Measurements from ENCODE around the gene GNG14.
"Not testable (repeated sequence)": the region's sequence is repeated elsewhere in the genome, so short reads cannot be mapped to it uniquely, and the experiment has no call there.

The GNG14 gene

DNA sequence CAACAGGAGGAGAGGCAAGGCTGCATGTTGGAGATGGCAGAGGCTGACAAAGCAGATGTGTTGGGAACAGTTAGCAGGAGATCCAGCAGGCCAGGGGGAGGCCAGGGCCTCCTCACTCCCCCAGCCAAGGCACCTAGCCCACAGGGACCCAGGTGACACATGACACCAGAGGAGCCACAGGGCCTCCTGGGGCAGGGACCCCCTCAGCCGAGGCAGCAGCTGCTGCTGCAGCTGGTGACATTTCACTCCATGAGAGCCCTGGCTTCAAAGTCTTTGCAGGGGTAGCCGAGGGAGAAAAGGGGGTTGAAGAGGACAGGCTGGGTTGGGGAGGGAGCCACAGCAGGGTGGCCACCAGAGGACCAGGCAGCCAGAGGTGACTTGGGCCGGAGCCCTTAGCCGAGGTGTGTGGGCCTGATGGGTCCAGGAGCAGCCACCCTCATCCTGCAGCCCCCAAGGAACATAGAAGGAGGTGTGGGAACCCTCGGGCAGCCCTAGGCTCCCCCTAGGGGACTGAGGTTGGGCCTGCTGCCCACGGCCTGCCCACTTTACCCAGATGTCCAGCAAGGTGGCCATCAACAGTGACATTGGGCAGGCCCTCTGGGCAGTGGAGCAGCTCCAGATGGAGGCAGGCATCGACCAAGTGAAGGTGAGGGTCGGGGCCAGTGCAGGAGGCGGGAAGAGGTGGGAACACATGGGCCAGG is at the start of gene GNG14:
GNG14 (plus strand) TSS at position 503 of the 701 bp plus-strand sequence; CDS start at position 554, 51 bp downstream.
- DNase-seq (ENCODE audit: low read depth in 2 of 2): no peak

DNA sequence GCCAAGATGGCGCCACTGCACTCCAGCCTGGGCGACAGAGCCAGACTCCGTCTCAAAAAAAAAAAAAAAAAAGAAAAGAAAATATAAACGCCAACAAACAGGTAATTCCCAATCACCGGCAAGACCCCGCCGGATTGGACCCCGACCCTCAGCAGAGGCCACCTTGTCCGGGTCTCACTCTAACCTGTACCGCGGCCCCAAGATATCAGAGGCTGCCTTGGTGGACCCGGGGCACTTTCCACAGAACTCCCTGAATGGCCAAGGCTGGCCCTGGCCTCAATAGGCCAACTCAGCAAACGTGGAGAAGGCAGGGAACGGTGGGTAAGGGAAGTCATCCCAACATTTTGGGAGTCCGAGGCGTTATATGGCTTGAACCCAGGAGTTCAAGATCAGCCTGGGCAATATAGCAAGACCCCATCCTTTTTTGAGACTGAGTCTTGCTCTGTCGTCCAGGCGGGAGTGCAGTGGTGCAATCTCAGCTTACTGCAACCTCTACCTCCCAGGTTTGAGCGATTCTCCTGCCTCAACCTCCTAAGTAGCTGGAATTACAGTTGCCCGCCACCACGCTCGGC is 49.1 kb upstream of the GNG14 start:
- no peak for DNase-seq (ENCODE audit: low read depth in 2 of 2)

DNA sequence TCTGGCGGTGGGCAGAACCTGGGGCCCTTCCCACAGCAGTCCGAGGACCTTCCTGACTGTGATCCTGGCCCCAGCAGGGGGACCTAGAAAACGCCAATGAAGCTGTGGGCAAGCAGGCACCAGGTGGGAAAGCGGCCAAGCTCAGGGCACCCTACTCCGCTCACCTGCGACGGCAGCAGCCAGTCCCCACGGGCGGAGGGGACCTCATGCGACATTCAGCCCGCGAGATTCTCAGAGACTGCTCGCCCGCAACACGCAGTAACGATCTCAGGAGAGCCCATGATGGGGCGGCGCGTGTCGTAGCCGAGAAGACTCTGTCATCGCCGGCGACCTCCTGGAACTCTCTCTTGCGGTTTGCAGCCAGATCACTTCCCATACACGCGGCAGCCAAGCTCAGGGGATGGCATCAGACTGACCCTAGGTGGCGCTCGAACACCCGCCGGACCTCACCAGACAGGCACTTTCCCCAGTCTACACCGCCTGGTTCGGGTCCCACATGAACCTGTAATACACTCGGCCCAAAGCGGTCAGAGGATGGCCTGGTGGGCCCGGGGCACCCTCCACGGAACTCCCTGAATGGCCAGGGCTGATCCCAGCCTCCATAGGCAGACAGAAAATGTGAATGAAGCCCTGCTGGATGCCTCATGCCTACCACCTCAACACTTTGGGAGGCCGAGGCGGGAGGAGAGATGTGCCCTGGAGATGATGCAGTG is 47.7 kb upstream of the GNG14 start:
- DNase-seq (ENCODE audit: low read depth in 2 of 2): peak; percentile 27 to 37

DNA sequence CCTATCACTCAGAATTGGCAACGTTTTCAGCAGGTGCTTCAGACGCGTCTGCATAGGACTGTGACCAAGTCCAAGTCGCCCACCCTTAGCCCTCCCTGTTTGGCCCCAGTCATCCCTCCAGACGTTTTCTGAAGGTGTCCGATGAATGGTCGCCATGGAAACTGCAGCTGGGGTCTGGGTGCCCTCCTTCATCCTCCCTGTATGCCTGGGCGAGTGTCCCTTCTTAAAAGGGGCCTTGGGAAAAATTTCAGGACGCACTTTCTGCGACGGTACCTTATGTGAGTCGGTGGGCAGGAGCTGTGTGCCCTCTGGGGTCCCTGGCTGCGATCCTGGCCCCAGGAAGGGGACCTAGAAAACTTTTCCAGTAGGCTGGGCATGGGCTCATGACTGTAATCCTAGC is 46.3 kb upstream of the GNG14 start:
- no peak for DNase-seq (ENCODE audit: low read depth in 2 of 2)

DNA sequence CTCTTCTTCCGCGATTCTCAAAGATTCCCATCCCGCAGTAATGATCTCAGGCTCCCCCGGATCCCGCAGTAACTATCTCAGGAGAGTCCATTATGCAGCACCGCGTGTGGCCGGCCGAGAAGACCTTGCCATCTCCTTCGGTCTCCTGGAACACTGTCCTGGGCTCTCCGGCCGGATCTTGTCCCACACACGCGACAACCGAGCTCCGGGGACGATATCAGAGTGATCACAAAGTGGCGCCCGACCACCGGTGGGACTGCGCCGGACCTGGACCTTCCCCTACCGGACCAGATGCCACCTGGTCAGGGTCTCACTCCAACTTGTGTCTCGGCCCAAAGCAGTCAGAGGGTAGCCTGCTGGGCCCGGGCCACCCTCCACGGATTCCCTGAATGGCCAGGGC is 45.3 kb upstream of the GNG14 start:
- no peak for DNase-seq (ENCODE audit: low read depth in 2 of 2)

DNA sequence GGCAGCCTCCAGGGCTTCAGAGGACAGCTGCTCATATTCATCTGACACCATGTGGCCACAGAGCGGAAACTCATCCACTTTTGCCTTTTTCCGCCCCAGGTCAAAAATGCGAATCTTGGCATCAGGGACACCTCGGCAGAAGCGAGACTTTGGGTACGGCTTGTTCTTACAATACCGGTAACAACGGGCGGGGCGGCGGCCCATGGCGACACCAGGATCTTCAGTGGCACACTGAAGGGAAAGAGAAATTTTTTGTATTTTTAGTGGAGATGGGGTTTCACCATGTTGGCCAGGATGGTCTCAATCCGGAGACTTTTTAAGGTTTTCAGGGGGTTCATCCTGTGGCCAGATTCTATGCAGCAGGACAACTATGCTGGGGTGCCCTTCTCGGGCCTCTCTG is 44.1 kb upstream of the GNG14 start:
- not testable (repeated sequence) for DNase-seq (ENCODE audit: low read depth in 2 of 2)

DNA sequence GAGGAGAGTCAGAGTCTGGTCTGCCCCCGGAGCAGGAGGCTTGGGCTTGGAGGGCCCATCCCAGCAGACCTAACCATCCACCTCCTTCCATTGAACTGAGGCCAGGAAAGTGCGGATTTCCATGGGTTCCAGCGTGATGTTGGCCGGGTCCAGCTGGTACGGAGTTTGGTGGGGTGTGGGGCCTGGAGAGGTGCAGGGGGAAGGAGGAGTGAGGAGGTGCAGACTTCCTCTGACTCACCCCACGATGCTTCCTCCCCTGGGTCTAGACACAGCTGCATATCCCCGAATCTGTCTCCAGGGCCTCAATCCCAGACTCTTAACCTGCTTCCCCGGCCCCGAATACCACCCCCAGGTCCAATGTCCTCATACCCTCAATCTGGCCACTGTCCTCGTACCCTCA is 41.2 kb upstream of the GNG14 start:
- DNase-seq (ENCODE audit: low read depth in 2 of 2): no peak

DNA sequence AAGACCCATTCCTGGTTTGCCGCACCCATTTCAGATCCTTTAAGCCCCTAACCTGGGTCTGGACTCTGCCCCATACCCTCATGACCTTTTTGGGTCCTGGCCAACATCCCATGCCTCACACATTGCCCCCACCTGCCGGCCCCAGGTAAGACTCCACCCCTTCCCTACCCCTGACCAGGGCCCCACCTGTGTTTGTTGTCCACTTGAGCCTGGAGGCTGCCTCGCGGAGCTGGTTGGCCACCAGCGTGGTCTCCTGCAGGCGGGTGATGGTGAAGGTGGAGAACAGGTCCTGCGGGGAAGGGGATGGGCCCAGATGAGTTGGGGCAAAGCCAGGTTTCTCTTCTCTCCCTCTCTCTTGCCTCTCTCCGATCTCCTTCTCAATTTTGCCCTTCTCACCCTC is 40.8 kb upstream of the GNG14 start:
- no peak for DNase-seq (ENCODE audit: low read depth in 2 of 2)

DNA sequence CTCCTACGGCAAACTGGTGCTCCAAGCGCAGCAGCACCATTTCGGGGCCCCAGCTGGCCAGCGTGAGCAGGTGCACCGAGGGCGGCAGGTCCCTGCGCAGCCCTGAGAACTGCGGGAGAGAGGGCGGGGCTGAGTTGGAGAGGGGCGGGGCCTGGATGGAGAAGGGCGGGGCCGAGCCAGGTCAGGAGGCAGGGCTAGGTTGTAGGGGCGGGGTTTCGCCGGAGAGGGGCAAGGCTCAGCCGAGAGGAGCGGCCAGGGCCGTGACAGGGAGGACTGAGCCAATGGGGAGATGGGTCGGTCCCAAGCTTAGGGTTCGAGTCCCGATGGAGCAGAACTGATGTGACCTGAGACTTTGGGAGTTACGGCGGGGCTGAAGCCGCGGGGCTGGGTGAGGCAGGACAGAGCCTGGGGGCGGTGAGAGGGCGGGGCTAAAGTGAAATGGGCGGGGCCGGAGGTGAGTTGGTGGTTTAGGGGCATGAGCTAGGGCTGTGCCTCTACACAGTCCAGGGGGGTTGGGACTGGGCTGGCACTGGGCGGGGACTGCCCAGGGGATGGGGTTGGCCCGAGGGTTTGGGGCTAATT is 40.2 kb upstream of the GNG14 start:
- no peak for DNase-seq (ENCODE audit: low read depth in 2 of 2)

DNA sequence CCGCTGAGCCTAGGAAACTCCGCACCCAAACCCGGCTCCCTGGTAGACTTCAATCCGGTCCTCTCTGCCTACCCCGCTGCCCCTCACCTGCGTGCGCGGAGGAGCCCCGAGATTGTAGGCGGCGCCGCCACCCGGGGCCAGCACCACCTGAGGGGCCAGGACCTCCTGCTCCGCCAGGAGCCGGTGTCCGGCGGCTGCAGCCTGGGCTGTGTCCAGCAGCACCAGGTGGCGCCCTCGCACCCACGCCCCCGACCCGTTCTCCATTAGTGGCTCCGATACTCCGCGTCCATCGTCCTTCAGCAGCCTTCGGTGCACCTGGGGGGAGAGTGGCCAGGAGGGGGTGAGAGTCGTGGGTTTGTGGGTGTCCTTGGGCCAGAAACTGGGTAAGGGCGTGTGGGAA is 39.7 kb upstream of the GNG14 start:
- no peak for DNase-seq (ENCODE audit: low read depth in 2 of 2)

DNA sequence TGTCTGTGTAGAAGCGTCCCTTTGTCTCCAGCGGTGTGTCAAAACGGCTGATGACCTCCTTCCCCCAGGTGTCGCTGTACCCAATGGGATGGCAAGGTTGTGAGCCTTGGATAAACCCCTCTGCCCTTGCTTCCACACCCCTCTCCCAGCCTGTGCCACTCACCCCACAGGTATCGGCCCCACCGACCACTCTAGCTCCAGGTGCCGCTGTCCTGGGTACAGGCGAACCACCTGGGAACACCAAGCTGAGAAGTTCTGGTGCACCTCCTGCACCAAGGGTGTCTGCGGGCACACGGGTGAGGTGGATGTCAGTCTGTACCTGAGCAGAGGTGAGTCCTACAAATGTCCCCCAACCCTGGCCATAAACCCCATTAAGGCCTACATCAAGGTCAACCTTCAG is 37.9 kb upstream of the GNG14 start:
- no peak for DNase-seq (ENCODE audit: low read depth in 2 of 2)

DNA sequence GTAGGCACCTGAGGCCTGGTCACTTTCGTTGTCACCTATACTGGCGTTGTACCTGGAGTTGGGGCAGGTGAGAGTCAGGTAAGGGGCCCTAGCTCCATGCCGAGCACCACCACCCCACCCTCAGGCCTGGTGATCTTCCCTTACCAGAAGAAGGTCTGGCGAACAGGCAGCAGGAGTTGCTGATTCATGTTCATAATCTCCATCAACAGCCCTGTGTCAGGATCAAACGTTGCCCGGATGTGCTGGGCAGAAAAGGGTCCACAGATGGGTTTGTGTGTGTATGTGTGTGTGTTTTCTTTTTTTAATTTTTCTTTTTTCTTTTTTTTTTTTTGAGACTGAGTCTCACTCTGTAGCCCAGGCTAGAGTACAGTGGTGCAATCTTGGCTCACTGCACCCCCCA is 35.6 kb upstream of the GNG14 start:
- no peak for DNase-seq (ENCODE audit: low read depth in 2 of 2)

DNA sequence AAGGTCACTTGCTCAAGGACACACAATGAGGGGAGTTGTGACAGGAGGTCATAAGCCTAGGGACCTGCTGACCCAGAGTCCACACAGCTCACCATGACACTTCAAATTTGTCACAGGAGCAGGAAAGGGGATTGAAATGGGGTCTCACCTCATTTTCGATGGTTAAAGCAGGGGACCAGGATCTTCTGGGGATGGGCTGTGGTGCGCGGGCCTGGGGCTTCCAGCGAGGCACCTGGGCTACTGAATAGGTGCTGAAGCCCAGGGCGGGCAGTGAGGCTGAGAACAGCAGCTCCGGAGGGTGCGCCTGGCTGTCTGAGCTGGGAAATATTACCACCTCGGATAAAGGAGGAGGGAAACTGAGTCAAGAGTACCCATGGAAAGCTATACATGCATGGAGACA is 32.3 kb upstream of the GNG14 start:
- no peak for DNase-seq (ENCODE audit: low read depth in 2 of 2)

DNA sequence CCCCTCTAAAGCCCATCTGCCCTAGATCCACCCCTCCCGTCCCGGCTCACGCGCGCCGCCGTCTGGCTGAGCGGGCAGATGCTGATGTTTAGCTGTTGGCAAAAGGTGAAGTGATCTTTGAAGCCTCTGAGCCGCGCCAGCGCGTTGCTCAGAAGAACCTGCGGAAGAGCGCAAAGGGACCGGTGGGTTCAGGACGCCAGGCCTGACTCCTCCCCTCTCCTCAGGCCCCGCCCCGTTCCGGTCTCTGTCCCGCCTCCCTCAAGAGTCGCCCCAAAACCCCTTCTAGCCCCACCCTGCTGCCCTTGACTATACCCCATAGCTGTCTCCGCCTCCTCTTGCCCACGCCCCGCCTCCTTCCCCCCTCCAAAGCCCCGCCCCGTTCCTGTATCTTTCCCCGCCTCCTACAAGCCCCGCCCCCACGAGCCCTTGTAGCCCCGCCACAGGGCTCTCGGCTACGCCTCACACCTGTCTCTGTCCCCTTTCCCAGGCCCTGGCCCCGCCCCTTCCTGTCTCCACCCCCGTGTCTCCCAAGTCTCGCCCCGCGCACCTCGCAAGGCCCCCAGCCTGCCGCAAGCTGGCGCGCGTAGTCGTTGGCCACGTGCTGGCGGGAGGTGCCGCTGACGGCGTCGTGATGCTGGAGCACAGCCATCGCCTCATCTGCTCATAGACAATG is 30.8 kb upstream of the GNG14 start:
- DNase-seq (ENCODE audit: low read depth in 2 of 2): no peak

DNA sequence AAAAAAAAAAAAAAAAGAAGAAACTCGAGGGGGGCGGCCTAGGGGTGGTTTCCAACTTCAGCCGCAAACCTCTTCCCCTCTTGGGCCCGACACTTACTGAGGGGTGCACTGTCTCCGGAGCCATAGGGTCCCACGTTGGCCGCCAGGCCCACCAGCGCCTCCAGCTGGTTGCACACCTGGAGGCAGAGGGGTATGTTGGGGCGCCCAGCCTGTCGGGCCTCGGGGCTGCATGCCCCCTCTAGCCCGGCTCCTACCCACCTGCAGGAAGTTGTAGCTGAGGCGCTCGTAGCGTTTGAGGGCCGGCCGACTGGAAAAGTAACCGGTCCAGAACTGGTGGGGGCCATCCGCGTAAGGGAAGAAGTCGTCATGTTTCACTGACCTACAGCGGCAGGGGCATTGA is 29.8 kb upstream of the GNG14 start:
- DNase-seq (ENCODE audit: low read depth in 2 of 2): no peak

DNA sequence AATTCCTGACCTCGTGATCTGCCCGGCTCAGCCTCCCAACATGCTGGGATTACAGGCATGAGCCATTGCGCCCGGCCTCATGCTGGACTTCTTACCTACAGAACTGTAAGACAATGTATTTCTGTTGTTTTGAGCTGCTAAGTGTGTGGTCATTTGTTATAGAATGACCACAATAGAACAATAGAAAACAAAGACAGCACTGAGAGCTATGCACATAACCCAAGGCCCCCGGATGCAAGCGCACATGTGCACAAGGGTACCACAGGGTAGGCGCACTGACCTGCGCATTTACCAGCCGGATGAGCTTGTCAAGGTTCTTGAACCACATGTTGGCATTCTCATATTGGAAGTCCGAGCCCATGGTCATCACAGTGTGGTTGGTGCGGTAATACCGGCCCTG is 26.8 kb upstream of the GNG14 start:
- DNase-seq (ENCODE audit: low read depth in 2 of 2): no peak

DNA sequence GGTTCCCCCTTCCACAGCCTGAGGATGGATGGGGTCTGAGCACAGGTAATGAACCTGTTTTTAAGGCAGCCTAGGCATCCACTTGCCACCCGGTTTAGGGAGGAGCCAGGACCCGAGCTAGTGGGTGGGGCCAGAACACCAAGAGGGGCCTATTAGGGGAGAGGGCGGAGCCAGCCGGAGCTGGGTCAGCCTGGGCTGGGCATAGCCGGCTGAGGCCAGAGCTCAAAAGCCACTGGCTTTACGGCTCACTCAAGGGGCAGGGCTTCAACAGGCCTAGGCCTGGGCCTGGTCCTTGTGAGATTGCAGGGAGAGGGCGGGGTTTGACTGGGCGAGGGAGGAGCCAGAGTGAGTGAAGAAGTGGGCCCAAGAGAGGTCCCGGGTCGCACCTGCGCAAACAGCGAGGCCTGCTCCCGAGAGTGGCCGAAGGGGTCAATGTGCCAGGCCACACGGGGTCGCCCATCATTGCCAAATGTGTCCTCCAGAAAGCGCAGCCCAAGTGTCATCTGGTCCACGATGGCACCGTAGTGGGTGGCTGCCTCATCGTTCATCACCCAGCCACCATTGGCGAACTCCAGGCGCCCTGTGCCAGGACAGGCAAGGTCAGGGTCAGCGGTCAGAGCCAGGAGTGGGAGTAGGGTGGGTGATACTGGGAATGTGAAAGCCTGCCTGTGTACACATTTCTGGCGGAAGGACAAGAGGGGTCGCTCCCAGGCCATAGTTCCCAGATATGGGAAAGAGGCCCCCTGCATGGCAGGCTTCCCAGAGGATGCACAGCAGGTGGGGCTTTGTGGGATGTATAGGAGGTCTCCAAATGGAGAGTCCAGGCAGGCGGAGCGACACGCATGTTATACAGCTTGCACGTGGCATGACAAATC is 23.2 kb upstream of the GNG14 start:
- DNase-seq (ENCODE audit: low read depth in 2 of 2): no peak

DNA sequence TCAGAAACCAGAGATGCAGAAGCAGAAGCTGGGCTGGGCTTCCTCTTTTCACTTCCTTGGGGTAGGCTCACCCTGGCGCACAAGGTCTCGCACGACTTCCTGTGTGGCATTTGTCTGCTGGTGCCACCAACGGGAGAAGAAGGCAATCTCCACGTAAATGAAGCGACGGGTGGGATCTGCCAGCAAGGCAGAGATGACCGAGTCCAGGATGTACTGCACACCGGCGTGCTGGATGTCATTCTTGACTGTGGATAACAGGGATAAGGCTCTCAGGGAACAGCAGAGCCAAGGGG is 22.6 kb upstream of the GNG14 start:
- no peak for DNase-seq (ENCODE audit: low read depth in 2 of 2)

DNA sequence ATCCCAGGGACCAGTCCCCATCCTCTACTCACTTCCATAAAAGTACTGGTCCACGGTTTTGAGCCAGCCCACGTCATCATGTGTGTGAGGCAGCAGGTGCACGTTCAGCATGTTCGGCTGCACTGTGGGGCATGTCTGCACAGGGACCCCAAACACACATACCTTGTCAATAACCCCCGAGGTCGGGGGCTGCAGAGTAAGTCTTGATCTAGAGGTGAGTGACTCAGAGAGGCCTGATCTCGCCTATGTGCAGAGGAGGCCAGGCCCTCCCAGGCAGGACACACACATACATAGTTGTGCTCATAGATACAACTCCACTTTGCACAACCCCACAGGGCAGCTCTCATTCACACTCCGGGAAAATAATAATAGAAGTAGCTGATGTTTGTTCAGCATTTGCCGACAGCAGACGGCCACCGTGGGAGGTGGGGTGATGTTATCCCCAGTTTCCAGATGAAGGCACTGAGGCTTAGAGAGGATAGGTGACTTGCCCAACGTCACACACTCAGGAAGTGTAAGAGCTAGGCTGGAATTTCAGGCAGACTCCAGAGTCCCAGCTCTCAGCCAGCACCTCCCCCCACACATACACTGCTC is 22.0 kb upstream of the GNG14 start:
- no peak for DNase-seq (ENCODE audit: low read depth in 2 of 2)

DNA sequence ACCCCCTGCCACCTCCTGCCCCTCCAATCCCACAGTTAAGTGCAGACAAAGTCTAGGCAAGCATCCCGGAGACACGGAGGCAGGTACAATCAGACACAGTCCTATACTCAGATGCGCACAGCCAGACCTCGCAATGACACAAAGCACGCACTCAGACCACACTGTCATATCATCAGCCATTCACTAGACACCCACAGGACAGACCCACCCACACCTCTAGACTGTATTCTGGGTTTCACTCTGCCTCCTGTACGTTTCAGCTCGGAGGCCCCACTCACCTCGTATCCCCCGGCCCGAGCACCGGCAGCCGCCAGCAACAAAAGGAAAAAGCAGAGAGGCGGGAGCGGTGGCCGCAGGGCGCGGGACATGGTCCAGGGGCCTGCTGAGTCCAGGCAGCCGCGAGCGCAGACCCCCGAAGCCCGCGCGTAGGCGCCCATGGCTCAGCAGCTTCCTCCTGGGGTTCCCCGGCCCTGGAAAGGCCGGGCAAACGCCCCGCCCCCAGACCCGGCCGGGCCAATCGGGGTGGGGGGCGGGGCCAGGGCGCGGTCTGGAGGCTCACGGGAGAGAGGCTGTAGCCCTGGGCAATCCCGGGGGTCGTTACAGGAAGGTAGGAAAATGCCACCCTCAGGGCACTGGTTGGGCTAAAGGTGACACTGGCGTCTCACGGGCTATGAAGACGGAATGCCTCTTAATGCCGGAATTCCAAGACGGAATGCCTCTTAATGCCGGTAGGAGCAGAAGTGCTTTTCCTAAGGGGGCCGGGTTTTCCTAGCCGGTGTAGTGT is 21.3 kb upstream of the GNG14 start, which contains the start of the genes MAN2B1 and WDR83:
MAN2B1 (minus strand) TSS at position 478 of the 784 bp plus-strand sequence; CDS start at position 437, 41 bp downstream.
WDR83 (plus strand) TSS at position 543 of the 784 bp plus-strand sequence. CDS start 2,984 bp downstream, outside the sequence.
- DNase-seq (ENCODE audit: low read depth in 2 of 2): peak; percentile 23 to 29
